ENCODE measurements around the gene DNER. TPM values are rescaled to one million over a fixed set of nuclear protein-coding genes. Genes with fewer than 3 reads are reported as not detected.

The DNER gene
- polyA plus RNA-seq, 3 donors = 0.12 to 0.20 (median 0.16) TPM

DNA sequence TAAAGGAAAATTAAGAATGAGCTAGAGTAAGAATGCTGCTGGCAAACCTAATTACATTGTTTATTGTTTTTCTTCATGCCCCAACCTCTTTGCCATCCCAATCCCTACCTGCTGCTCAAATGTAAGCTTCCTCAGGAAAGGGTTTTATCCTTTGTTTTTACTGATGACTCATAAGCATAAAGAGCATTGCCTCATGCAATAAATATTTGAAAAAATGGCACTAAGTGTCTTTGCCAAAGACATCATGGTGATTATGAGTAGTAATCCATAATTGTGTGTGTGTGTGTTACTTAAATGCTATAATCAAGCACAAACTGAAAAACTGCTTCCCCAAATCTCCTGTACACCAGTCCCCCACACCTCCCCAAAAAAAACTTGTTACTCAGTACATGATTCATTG is 53.4 kb downstream of the DNER start:
- Histone ChIP-seq H3K4me1 (ENCODE audit: control insufficient read depth in 1 of 2, insufficient read depth in 2 of 2, low read length in 2 of 2) (no peaks in the 10 kb centered on the region), H3K4me2 (replicated peaks; ENCODE audit: extremely low read depth, low read length, poor library complexity, severe bottlenecking) (no peak overlapping the region), H2AFZ (ENCODE audit: insufficient read depth, low read depth, low read length, poor library complexity, severe bottlenecking) (no peak overlapping the region), H3K9ac (ENCODE audit: insufficient read depth, low read length, poor library complexity, severe bottlenecking) (no peak overlapping the region), H3K27me3 (ENCODE audit: control insufficient read depth in 2 of 2, insufficient read depth in 2 of 2, low read length in 2 of 2) (no peaks in the 10 kb centered on the region), H3K9me3 (replicated peaks in 1 of 2; ENCODE audit: control insufficient read depth in 1 of 2, insufficient read depth in 1 of 2, low read length in 2 of 2) (no peaks in the 10 kb centered on the region), H3K36me3 (replicated peaks in 1 of 2; ENCODE audit: control insufficient read depth in 1 of 2, insufficient read depth in 2 of 2, low read length in 2 of 2) (no peaks in the 10 kb centered on the region), H4K20me1 (ENCODE audit: insufficient read depth, low read length) (no peaks in the 10 kb centered on the region), H3K27ac (ENCODE audit: low read depth in 1 of 2, low read length in 2 of 2) (no peak overlapping the region), H3K79me2 (ENCODE audit: insufficient read depth, low read length) (no peaks in the 10 kb centered on the region), H3K4me3 (replicated peaks in 1 of 3; ENCODE audit: low read depth in 2 of 3, low read length in 3 of 3) (no peak overlapping the region)
- intact Hi-C loops (cut with micrococcal nuclease) = no loop called here
- Mint-ChIP-seq H3K27me3 (ENCODE audit: low read depth in 3 of 3) (no peaks in the 10 kb centered on the region), H3K4me3 (no peak overlapping the region), H3K27ac (no peak overlapping the region), H3K36me3 (no peaks in the 10 kb centered on the region), H3K9me3 (peaks cover 0 to 5% (median 0%) of the 10 kb centered on the region in 7 donors), H3K4me1 (peaks cover 6% of the 10 kb centered on the region)
- TF ChIP-seq, protein P1, sequence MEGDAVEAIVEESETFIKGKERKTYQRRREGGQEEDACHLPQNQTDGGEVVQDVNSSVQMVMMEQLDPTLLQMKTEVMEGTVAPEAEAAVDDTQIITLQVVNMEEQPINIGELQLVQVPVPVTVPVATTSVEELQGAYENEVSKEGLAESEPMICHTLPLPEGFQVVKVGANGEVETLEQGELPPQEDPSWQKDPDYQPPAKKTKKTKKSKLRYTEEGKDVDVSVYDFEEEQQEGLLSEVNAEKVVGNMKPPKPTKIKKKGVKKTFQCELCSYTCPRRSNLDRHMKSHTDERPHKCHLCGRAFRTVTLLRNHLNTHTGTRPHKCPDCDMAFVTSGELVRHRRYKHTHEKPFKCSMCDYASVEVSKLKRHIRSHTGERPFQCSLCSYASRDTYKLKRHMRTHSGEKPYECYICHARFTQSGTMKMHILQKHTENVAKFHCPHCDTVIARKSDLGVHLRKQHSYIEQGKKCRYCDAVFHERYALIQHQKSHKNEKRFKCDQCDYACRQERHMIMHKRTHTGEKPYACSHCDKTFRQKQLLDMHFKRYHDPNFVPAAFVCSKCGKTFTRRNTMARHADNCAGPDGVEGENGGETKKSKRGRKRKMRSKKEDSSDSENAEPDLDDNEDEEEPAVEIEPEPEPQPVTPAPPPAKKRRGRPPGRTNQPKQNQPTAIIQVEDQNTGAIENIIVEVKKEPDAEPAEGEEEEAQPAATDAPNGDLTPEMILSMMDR (IDR thresholded peaks at IDR 0.05) = no peak
- no peak for DNase-seq

DNA sequence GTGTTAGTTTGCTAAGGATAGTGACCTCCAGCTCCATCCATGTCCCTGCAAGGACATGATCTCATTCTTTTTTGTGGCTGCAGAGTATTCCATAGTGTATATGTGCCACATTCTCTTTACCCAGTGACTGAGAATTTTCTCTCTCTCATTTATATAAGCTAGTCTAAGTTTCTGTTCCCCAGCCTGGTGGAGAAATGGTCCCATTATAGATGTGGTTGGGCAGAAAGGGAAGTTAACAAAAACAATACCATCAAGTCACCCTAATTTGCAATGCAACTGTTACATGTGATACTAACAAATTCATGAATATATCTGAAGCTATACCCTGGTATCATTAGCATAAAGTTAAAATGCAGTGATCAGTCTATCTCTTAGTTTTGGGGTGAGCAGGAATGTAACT is 54.0 kb downstream of the DNER start:
- Histone ChIP-seq H3K4me2 (replicated peaks; ENCODE audit: extremely low read depth, low read length, poor library complexity, severe bottlenecking) (no peak overlapping the region), H3K79me2 (ENCODE audit: insufficient read depth, low read length) (no peaks in the 10 kb centered on the region)
- intact Hi-C loops (cut with micrococcal nuclease) = no loop called here

More for the DNA sequence above, 54.0 kb downstream of the DNER start:
- Histone ChIP-seq H4K20me1 (ENCODE audit: insufficient read depth, low read length) (no peaks in the 10 kb centered on the region), H3K27me3 (ENCODE audit: control insufficient read depth in 2 of 2, insufficient read depth in 2 of 2, low read length in 2 of 2) (no peaks in the 10 kb centered on the region), H3K9me3 (replicated peaks in 1 of 2; ENCODE audit: control insufficient read depth in 1 of 2, insufficient read depth in 1 of 2, low read length in 2 of 2) (no peaks in the 10 kb centered on the region), H3K27ac (ENCODE audit: low read depth in 1 of 2, low read length in 2 of 2) (no peak overlapping the region), H3K9ac (ENCODE audit: insufficient read depth, low read length, poor library complexity, severe bottlenecking) (no peak overlapping the region), H2AFZ (ENCODE audit: insufficient read depth, low read depth, low read length, poor library complexity, severe bottlenecking) (no peak overlapping the region), H3K4me3 (replicated peaks in 1 of 3; ENCODE audit: low read depth in 2 of 3, low read length in 3 of 3) (no peak overlapping the region), H3K4me1 (ENCODE audit: control insufficient read depth in 1 of 2, insufficient read depth in 2 of 2, low read length in 2 of 2) (no peaks in the 10 kb centered on the region), H3K36me3 (replicated peaks in 1 of 2; ENCODE audit: control insufficient read depth in 1 of 2, insufficient read depth in 2 of 2, low read length in 2 of 2) (no peaks in the 10 kb centered on the region)
- no peaks in the 10 kb centered on the region for H3K27me3 Mint-ChIP-seq (ENCODE audit: low read depth in 3 of 3)
- no peak for DNase-seq
- no peak overlapping the region for H3K4me3 Mint-ChIP-seq
- H3K4me1 Mint-ChIP-seq = peaks cover 6% of the 10 kb centered on the region
- H3K9me3 Mint-ChIP-seq = peaks cover 0 to 5% (median 0%) of the 10 kb centered on the region in 7 donors
- no peak overlapping the region for H3K27ac Mint-ChIP-seq
- TF ChIP-seq, protein P1 (IDR thresholded peaks at IDR 0.05) = no peak
- no peaks in the 10 kb centered on the region for H3K36me3 Mint-ChIP-seq
